PC-9 (cell line): ENCODE results near the gene TKT. TPM values are rescaled to one million over a fixed set of nuclear protein-coding genes. Genes with fewer than 3 reads are reported as not detected.

Experiments
- BruUV-seq: library from RNA; stranded (reverse); fragments of 400-500 nt; replicated peaks from 2 replicates; lab custom pipeline; 2021; lab: Mats Ljungman, UMichigan
- CTCF ChIA-PET: fragments of 300-600 bp; sonication (Branson Sonifier 250); formaldehyde crosslinking; loops from one replicate; lab custom pipeline; 2022; ENCODE audit warnings: antibody characterized with exemption; lab: Charles Lee
- POLR2A ChIA-PET: fragments of 300-600 bp; sonication (Branson Sonifier 250); formaldehyde crosslinking; loops from one replicate; lab custom pipeline; 2022; ENCODE audit warnings: antibody characterized with exemption; ENCODE audit not compliant: unreplicated experiment; lab: Charles Lee
- DNase-seq, 2 experiments: peaks; one replicate each; pipeline versions ENCODE4 v3.0.0 to v3.0.0-alpha.2; 2015 to 2022; ENCODE audit warnings: mixed read lengths in 1 of 2
- H2AFZ ChIP-seq: fragments of 200-600 bp; sonication (generic); 2 replicates; pipeline ENCODE4 v1.8.1; 2017; ENCODE audit warnings: antibody characterized with exemption
- H3F3A ChIP-seq: fragments of 200-600 bp; sonication (generic); 2 replicates; pipeline ENCODE4 v1.8.1; 2017; ENCODE audit warnings: antibody characterized with exemption, mild to moderate bottlenecking, low read depth; ENCODE audit not compliant: insufficient read depth
- H3K27ac ChIP-seq: fragments of 200-600 bp; sonication (generic); 2 replicates; pipeline ENCODE4 v1.6.1; 2016; ENCODE audit warnings: mixed run types
- H3K27me3 ChIP-seq: fragments of 200-600 bp; sonication (generic); 2 replicates; pipeline ENCODE4 v1.6.1; 2016; ENCODE audit warnings: low read depth, mixed run types; ENCODE audit not compliant: insufficient read depth
- H3K36me3 ChIP-seq: fragments of 200-600 bp; sonication (generic); 2 replicates; pipeline ENCODE4 v1.6.1; 2016; ENCODE audit warnings: low read depth, mixed run types
- H3K4me1 ChIP-seq: fragments of 200-600 bp; sonication (generic); replicated peaks from 2 replicates; pipeline ENCODE4 v1.6.1; 2016; ENCODE audit warnings: mixed run types; ENCODE audit not compliant: insufficient read depth
- H3K4me2 ChIP-seq: fragments of 200-600 bp; sonication (generic); 2 replicates; pipeline ENCODE4 v1.6.1; 2017; ENCODE audit warnings: mixed run types
- H3K4me3 ChIP-seq: fragments of 200-600 bp; sonication (generic); 2 replicates; pipeline ENCODE4 v1.6.1; 2016; ENCODE audit warnings: mixed run types
- H3K79me2 ChIP-seq: fragments of 200-600 bp; sonication (generic); 2 replicates; pipeline ENCODE4 v1.6.1; 2017; ENCODE audit warnings: low read depth, mixed run types
- H3K9me2 ChIP-seq: fragments of 200-600 bp; sonication (generic); 2 replicates; pipeline ENCODE4 v1.8.1; 2017; ENCODE audit warnings: mild to moderate bottlenecking; ENCODE audit not compliant: insufficient read depth
- H3K9me3 ChIP-seq: fragments of 200-600 bp; sonication (generic); 2 replicates; pipeline ENCODE4 v1.8.1; 2016; ENCODE audit warnings: low read depth; ENCODE audit not compliant: insufficient read depth
- H4K20me1 ChIP-seq: fragments of 200-600 bp; sonication (generic); 2 replicates; pipeline ENCODE4 v1.8.1; 2017; ENCODE audit not compliant: insufficient read depth
- CTCF ChIP-seq: fragments of 200-600 bp; sonication (generic); conservative IDR thresholded peaks from 2 replicates; pipeline ENCODE4 v1.6.1; 2017; ENCODE audit warnings: mixed run types, antibody characterized with exemption, mild to moderate bottlenecking, moderate library complexity
- EZH2 ChIP-seq: fragments of 200-600 bp; sonication (generic); IDR thresholded peaks from 2 replicates; pipeline ENCODE4 v1.8.0; 2017; ENCODE audit warnings: antibody characterized with exemption, low read depth
- intact Hi-C: fragments of 100-400 bp; cut with micrococcal nuclease; formaldehyde crosslinking; loops from one replicate; pipeline ENCODE4 v1.10.0; 2022; ENCODE audit not compliant: unreplicated experiment
- total RNA-seq: library from RNA; stranded (reverse); gene quantifications from 2 replicates; pipeline ENCODE4 v1.2.3, GENCODE V29; 2021

TKT gene
- total RNA-seq, 1 experiment from 2014 or later: 2,016 TPM

GRCh38 chr3:53200501-53201498 lies 55.0 kb downstream of the TKT start:
- Histone ChIP-seq H3K4me2 (no peak overlapping the region), H3K4me1 (peaks cover 8% of the 10 kb centered on the region), H3K27me3 (no peaks in the 10 kb centered on the region), H3K9me3 (no peaks in the 10 kb centered on the region), H3K36me3 (no peaks in the 10 kb centered on the region), H3F3A (no peaks in the 10 kb centered on the region), H3K27ac (no peak overlapping the region), H3K79me2 (no peaks in the 10 kb centered on the region), H3K4me3 (no peak overlapping the region), H4K20me1 (no peaks in the 10 kb centered on the region), H2AFZ (no peak overlapping the region), H3K9me2 (no peaks in the 10 kb centered on the region)
- no TSS peak for BruUV-seq
- CTCF ChIA-PET: no interaction called here
- no peak for DNase-seq
- intact Hi-C loops: no loop called here
- no peak for TF ChIP-seq EZH2
- no peak for TF ChIP-seq CTCF
- POLR2A ChIA-PET: no interaction called here

- DNase-seq: no peak
- no peaks in the 10 kb centered on the region for H4K20me1 ChIP-seq
- H3K79me2 ChIP-seq: no peaks in the 10 kb centered on the region
- BruUV-seq: no TSS peak
- no peaks in the 10 kb centered on the region for H3K36me3 ChIP-seq
- CTCF ChIA-PET: interaction anchor here (0.6 kb wide), 1 partner anchor 96 kb away, joined by 6 read pairs; no protein-coding TSS in a partner anchor
- H3K9me3 ChIP-seq: no peaks in the 10 kb centered on the region
- H2AFZ ChIP-seq: no peak overlapping the region
- POLR2A ChIA-PET: interaction anchor here (0.5 kb wide), 1 partner anchor 9 kb away, joined by 5 read pairs; no protein-coding TSS in a partner anchor
- H3K9me2 ChIP-seq: no peaks in the 10 kb centered on the region
- H3K4me2 ChIP-seq: no peak overlapping the region
- intact Hi-C loops: loop anchor here (10.0 kb wide), 1 partner anchor 515 kb away; no protein-coding TSS in a partner anchor
- no peaks in the 10 kb centered on the region for H3F3A ChIP-seq
- H3K27me3 ChIP-seq: no peaks in the 10 kb centered on the region
- TF ChIP-seq EZH2: no peak
- TF ChIP-seq CTCF: no peak
- H3K4me1 ChIP-seq: peaks cover 8% of the 10 kb centered on the region
- H3K27ac ChIP-seq: no peak overlapping the region
- no peak overlapping the region for H3K4me3 ChIP-seq
Observed at GRCh38 chr3:53199834-53200233, 56.0 kb downstream of the TKT start.

- Histone ChIP-seq H3K9me3 (no peaks in the 10 kb centered on the region), H3K79me2 (no peaks in the 10 kb centered on the region), H3K4me3 (no peak overlapping the region), H3K9me2 (no peaks in the 10 kb centered on the region), H3K36me3 (no peaks in the 10 kb centered on the region), H4K20me1 (no peaks in the 10 kb centered on the region), H3F3A (no peaks in the 10 kb centered on the region), H2AFZ (no peak overlapping the region), H3K4me1 (peaks cover 8% of the 10 kb centered on the region), H3K27me3 (no peaks in the 10 kb centered on the region), H3K4me2 (no peak overlapping the region), H3K27ac (no peak overlapping the region)
- no TSS peak for BruUV-seq
- POLR2A ChIA-PET: no interaction called here
- CTCF ChIA-PET: no interaction called here
- TF ChIP-seq CTCF: no peak
- no peak for TF ChIP-seq EZH2
- DNase-seq: no peak
- intact Hi-C loops: loop anchor here (10.0 kb wide), 1 partner anchor 516 kb away; no protein-coding TSS in a partner anchor
Observed at GRCh38 chr3:53198996-53199395, 56.8 kb downstream of the TKT start.
